Type B pancreatic cell (in vitro differentiated cells): Measurements from ENCODE around the gene HLA-DMA. TPM values are rescaled to one million over a fixed set of nuclear protein-coding genes. Genes with fewer than 3 reads are reported as not detected.
A peak's percentile ranks its signal among the peaks of the same experiment; 100 is the strongest.

ENCODE experiments used
- DNase-seq: peaks from one replicate; pipeline ENCODE4 v3.0.0; 2021; ENCODE audit warnings: mixed read lengths; ENCODE audit not compliant: unreplicated experiment; ENCODE audit errors: extremely low spot score
- H3K27ac Mint-ChIP-seq: 2 replicates; pipeline ENCODE4 v1.8.0; 2021; ENCODE audit warnings: mild to moderate bottlenecking, mixed read lengths
- H3K27me3 Mint-ChIP-seq: 2 replicates; pipeline ENCODE4 v1.8.0; 2021; ENCODE audit warnings: mixed read lengths
- H3K36me3 Mint-ChIP-seq: 2 replicates; pipeline ENCODE4 v1.8.0; 2021; ENCODE audit warnings: mixed read lengths
- H3K4me1 Mint-ChIP-seq: one replicate; pipeline ENCODE4 v1.8.0; 2021; ENCODE audit warnings: mixed read lengths; ENCODE audit not compliant: unreplicated experiment
- H3K4me3 Mint-ChIP-seq: 2 replicates; pipeline ENCODE4 v1.8.0; 2021; ENCODE audit warnings: mild to moderate bottlenecking, mixed read lengths
- H3K9me3 Mint-ChIP-seq: 2 replicates; pipeline ENCODE4 v1.8.0; 2021; ENCODE audit warnings: mixed read lengths
- total RNA-seq: library from RNA; stranded (reverse); gene quantifications from 2 replicates; pipeline ENCODE4 v1.2.1, GENCODE V29; 2021; ENCODE audit warnings: low replicate concordance
- TF ChIP-seq, protein P1 (sequence below): fragments of 200-600 bp; sonication (generic); conservative IDR thresholded peaks from 2 replicates; pipeline ENCODE4 v1.5.0; 2021; ENCODE audit warnings: antibody characterized with exemption, mild to moderate bottlenecking

HLA-DMA gene
- total RNA-seq, 1 donor from 2014 or later: 1.5 TPM

DNA sequence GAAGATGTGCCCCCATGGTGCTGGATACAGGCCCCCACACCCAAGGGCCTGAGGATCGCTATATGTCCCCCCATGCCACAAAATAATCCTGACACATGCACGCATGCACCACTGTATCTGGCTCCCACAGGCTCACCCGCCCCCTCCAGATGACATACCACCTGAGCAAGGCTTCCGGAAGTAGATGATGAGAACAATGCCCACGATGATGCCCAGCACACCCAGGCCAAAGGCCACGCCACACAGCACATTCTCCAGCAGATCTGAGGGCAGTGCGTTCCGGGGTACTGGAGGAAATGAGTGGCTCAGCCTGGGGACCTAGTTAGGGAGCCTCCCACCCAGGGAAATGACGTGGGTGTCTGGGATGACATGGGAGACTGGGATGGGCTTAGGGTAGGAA lies 3.8 kb downstream of the HLA-DMA start:
- Mint-ChIP-seq H3K27ac (no peak overlapping the region), H3K4me3 (no peak overlapping the region), H3K27me3 (peaks cover 15% of the 10 kb centered on the region), H3K36me3 (no peaks in the 10 kb centered on the region), H3K9me3 (no peaks in the 10 kb centered on the region), H3K4me1 (peaks cover 12% of the 10 kb centered on the region)
- DNase-seq: no peak
- TF ChIP-seq, protein P1, sequence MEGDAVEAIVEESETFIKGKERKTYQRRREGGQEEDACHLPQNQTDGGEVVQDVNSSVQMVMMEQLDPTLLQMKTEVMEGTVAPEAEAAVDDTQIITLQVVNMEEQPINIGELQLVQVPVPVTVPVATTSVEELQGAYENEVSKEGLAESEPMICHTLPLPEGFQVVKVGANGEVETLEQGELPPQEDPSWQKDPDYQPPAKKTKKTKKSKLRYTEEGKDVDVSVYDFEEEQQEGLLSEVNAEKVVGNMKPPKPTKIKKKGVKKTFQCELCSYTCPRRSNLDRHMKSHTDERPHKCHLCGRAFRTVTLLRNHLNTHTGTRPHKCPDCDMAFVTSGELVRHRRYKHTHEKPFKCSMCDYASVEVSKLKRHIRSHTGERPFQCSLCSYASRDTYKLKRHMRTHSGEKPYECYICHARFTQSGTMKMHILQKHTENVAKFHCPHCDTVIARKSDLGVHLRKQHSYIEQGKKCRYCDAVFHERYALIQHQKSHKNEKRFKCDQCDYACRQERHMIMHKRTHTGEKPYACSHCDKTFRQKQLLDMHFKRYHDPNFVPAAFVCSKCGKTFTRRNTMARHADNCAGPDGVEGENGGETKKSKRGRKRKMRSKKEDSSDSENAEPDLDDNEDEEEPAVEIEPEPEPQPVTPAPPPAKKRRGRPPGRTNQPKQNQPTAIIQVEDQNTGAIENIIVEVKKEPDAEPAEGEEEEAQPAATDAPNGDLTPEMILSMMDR: no peak

DNA sequence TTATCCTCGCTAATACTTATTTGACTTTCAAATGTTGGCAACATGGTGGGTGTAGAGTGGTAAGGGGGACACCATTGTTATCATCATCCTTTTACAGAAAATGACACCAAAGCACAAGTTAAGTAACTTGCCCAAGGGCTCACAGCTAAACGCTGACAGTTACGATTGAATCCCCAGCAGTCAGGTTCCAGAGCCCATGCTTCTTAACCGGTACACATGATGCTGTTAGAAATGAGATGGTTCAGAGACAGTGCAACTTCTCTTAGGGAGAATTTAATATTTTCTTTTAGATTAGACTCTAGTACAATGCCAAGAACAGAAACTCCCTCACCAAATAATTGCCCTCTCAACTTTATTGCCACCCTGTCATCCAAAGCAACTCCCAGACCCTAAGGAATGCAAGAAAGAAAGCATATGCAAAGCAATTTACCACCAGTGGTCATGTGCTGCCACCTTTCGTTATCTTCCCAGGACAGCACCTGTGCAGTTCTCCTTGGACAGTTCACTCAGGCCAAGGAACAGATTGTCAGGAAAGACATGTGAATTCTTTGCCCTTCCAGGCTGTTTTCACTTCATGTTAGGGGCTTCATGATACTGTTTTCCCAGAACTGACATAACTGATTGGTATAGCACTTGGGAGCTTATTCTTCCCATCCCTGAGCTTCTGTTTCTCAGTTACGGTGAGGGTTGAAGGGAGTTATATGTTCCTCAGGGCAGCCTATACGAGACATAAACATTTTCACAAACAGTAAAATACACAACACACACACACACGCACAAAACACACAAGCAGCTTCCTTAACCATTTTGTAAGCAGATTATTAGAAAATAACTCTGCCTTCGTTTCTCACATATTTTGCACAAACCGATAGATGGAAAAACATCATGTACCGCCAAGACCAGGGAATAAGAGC lies 5.1 kb downstream of the HLA-DMA start:
- no peak overlapping the region for H3K4me3 Mint-ChIP-seq
- H3K4me1 Mint-ChIP-seq: peaks cover under 1% of the 10 kb centered on the region
- no peak overlapping the region for H3K27ac Mint-ChIP-seq
- H3K9me3 Mint-ChIP-seq: no peaks in the 10 kb centered on the region
- peaks cover 15% of the 10 kb centered on the region for H3K27me3 Mint-ChIP-seq
- TF ChIP-seq, protein P1: peak; percentile 67
- H3K36me3 Mint-ChIP-seq: no peaks in the 10 kb centered on the region
- no peak for DNase-seq

DNA sequence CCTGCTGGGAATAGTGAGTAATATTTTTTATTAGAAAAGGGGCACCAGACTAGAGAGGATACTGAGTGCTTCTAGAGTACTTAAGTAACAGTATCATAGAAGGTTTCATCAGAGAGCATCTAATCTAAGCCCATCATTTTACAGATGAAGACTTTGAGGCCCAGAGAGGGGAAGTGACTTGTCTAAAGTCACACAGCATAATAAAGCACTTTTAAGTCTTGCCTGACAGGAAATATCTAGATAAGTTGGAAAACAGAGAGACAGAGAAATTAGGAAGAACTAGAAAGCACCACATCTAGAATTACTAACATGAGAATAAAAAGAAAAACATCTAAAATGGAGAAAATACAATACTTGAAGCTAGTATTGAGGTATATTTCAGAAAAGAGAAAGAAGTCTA lies 6.0 kb downstream of the HLA-DMA start:
- no peak overlapping the region for H3K27ac Mint-ChIP-seq

DNA sequence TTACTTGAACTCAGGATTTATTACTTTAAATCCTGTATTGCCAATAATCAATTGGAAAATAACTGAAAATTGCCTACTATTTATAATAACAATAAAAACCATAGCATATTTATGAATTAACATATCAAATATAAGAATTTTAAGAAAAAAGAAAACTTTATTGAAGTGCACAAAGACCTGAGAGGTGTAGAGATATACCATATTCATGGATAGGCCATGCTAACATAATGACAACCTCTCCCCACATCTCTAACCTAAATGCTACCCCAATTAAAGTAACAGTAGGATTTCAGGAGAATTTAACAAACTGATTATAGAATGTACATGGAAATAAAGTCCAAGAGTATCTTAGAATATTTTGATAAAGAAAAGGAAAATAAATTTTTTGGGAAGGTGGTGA lies 6.9 kb downstream of the HLA-DMA start:
- Mint-ChIP-seq H3K4me1 (peaks cover 3% of the 10 kb centered on the region), H3K36me3 (no peaks in the 10 kb centered on the region), H3K27me3 (peaks cover 17% of the 10 kb centered on the region), H3K27ac (no peak overlapping the region), H3K9me3 (no peaks in the 10 kb centered on the region), H3K4me3 (no peak overlapping the region)
- DNase-seq: no peak
- TF ChIP-seq, protein P1: no peak

More for the DNA sequence above, 6.0 kb downstream of the HLA-DMA start:
- H3K9me3 Mint-ChIP-seq: no peaks in the 10 kb centered on the region
- H3K36me3 Mint-ChIP-seq: no peaks in the 10 kb centered on the region
- H3K27me3 Mint-ChIP-seq: peaks cover 15% of the 10 kb centered on the region
- TF ChIP-seq, protein P1: no peak
- DNase-seq: no peak
- H3K4me1 Mint-ChIP-seq: no peaks in the 10 kb centered on the region
- H3K4me3 Mint-ChIP-seq: no peak overlapping the region

DNA sequence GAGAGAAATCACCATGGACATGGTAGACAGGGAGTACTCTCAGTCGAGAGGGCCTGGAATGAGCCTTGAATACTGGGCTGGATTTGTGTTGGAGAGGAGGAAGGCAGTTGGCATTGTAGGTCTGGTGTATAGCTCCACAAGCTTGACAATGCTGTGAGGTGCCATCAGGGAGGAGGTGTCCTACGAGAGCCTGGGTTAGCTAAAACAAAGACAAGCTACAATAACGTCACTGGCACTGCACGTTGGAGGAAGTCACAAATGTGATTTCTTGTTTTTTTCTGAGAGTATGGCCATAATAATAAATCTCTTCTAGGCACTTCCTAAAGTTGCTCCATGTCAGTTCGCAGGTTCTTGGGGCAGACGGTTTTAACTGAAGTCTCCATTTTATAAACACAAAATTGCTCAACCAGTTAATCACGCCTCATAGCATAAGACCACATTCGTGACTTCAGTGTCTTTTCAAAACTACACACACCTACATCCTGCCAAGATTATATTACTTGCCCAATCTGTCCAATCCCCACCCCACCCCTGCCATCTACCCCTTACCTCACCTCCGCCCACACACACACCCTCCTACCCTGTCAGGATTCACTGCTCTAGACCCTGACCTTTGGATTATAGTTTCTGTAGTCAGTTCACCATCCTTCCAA lies 7.7 kb downstream of the HLA-DMA start:
- Mint-ChIP-seq H3K4me1 (peaks cover 5% of the 10 kb centered on the region), H3K27ac (no peak overlapping the region), H3K27me3 (peaks cover 21% of the 10 kb centered on the region), H3K9me3 (no peaks in the 10 kb centered on the region), H3K4me3 (no peak overlapping the region), H3K36me3 (no peaks in the 10 kb centered on the region)
- TF ChIP-seq, protein P1: no peak
- DNase-seq: no peak
